Measurements from ENCODE around the gene ATP5ME.
"Not testable (repeated sequence)": the region's sequence is repeated elsewhere in the genome, so short reads cannot be mapped to it uniquely, and the experiment has no call there.

The ATP5ME gene

GRCh38 chr4:635851-636627, 38.0 kb downstream of the ATP5ME start:
- no peak for DNase-seq (ENCODE audit: low read depth in 2 of 3, low spot score in 1 of 3)

- not testable (repeated sequence) for DNase-seq (ENCODE audit: low read depth in 2 of 3, low spot score in 1 of 3)
Measured at GRCh38 chr4:635066-635835, 38.8 kb downstream of the ATP5ME start.

- DNase-seq (ENCODE audit: low read depth in 2 of 3, low spot score in 1 of 3), result no peak
Measured at GRCh38 chr4:634599-634985, 39.5 kb downstream of the ATP5ME start.

- DNase-seq (ENCODE audit: low read depth in 2 of 3, low spot score in 1 of 3), result no peak
Measured at GRCh38 chr4:633976-634598, 40.0 kb downstream of the ATP5ME start.

- DNase-seq (ENCODE audit: low read depth in 2 of 3, low spot score in 1 of 3), result no peak
Measured at GRCh38 chr4:633406-633805, 40.7 kb downstream of the ATP5ME start.

- DNase-seq (ENCODE audit: low read depth in 2 of 3, low spot score in 1 of 3), result no peak
Measured at GRCh38 chr4:632926-633325, 41.1 kb downstream of the ATP5ME start.

- DNase-seq (ENCODE audit: low read depth in 2 of 3, low spot score in 1 of 3), result no peak
Measured at GRCh38 chr4:632196-632790, 41.8 kb downstream of the ATP5ME start.

- DNase-seq (ENCODE audit: low read depth in 2 of 3, low spot score in 1 of 3), result no peak
Measured at GRCh38 chr4:630656-631055, 43.4 kb downstream of the ATP5ME start.

GRCh38 chr4:629915-630641, 44.0 kb downstream of the ATP5ME start:
- no peak for DNase-seq (ENCODE audit: low read depth in 2 of 3, low spot score in 1 of 3)

GRCh38 chr4:629636-629914, 44.5 kb downstream of the ATP5ME start:
- DNase-seq (ENCODE audit: low read depth in 2 of 3, low spot score in 1 of 3), result no peak

- no peak for DNase-seq (ENCODE audit: low read depth in 2 of 3, low spot score in 1 of 3)
Measured at GRCh38 chr4:628821-629635, 45.0 kb downstream of the ATP5ME start.

GRCh38 chr4:628311-628741, 45.8 kb downstream of the ATP5ME start:
- DNase-seq (ENCODE audit: low read depth in 2 of 3, low spot score in 1 of 3), result no peak

- DNase-seq (ENCODE audit: low read depth in 2 of 3, low spot score in 1 of 3), result no peak
Measured at GRCh38 chr4:627347-628125, 46.5 kb downstream of the ATP5ME start.

- no peak for DNase-seq (ENCODE audit: low read depth in 2 of 3, low spot score in 1 of 3)
Measured at GRCh38 chr4:626201-627091, 47.6 kb downstream of the ATP5ME start.

GRCh38 chr4:625631-626161, 48.4 kb downstream of the ATP5ME start:
- DNase-seq (ENCODE audit: low read depth in 2 of 3, low spot score in 1 of 3), result no peak

- no peak for DNase-seq (ENCODE audit: low read depth in 2 of 3, low spot score in 1 of 3)
Measured at GRCh38 chr4:624705-625590, 49.1 kb downstream of the ATP5ME start, which contains the start of gene PDE6B. Gene PDE6B (plus strand): TSS chr4:625573. CDS start chr4:625627, 54 bp downstream.

GRCh38 chr4:623914-624566, 50.0 kb downstream of the ATP5ME start:
- no peak for DNase-seq (ENCODE audit: low read depth in 2 of 3, low spot score in 1 of 3)
